ENCODE results near the gene B3GNT2. TPM values are rescaled to one million over a fixed set of nuclear protein-coding genes. Genes with fewer than 3 reads are reported as not detected.
A peak's percentile ranks its signal among the peaks of the same experiment; 100 is the strongest.

Gene B3GNT2
- total RNA-seq, 1 experiment from 2014 or later = 12.3 TPM

- no peak overlapping the region for H3K4me3 Mint-ChIP-seq (ENCODE audit: unreplicated experiment)
- no peaks in the 10 kb centered on the region for H3K9me3 Mint-ChIP-seq (ENCODE audit: unreplicated experiment)
- H3K36me3 Mint-ChIP-seq (ENCODE audit: insufficient read depth, unreplicated experiment) = peaks cover 6% of the 10 kb centered on the region
- H3K4me1 Mint-ChIP-seq (ENCODE audit: insufficient read depth, unreplicated experiment) = peaks cover 7% of the 10 kb centered on the region
- H3K27me3 Mint-ChIP-seq (ENCODE audit: insufficient read depth, unreplicated experiment) = no peaks in the 10 kb centered on the region
- H3K27ac Mint-ChIP-seq (ENCODE audit: low read depth, unreplicated experiment) = no peak overlapping the region
- no peak for DNase-seq (ENCODE audit: unreplicated experiment)
- no TSS peak for BruUV-seq (replicated peaks)
- ChIA-PET POLR2A (no interaction called here), CTCF (no interaction called here)
- TF ChIP-seq CTCF (IDR thresholded peaks at IDR 0.05; ENCODE audit: unreplicated experiment) = no peak
- intact Hi-C loops (cut with micrococcal nuclease) = no loop called here
These were observed 12.8 kb downstream of the B3GNT2 start for GRCh38 chr2:62208758-62209114.

- no peaks in the 10 kb centered on the region for H3K9me3 Mint-ChIP-seq (ENCODE audit: unreplicated experiment)
These were observed 13.6 kb downstream of the B3GNT2 start for GRCh38 chr2:62209427-62209991.

GRCh38 chr2:62215306-62216064 is 19.6 kb downstream of the B3GNT2 start:
- Mint-ChIP-seq H3K27me3 (ENCODE audit: insufficient read depth, unreplicated experiment) (no peaks in the 10 kb centered on the region), H3K27ac (ENCODE audit: low read depth, unreplicated experiment) (peak overlapping the region; percentile 61), H3K4me1 (ENCODE audit: insufficient read depth, unreplicated experiment) (peaks cover 32% of the 10 kb centered on the region), H3K4me3 (ENCODE audit: unreplicated experiment) (no peak overlapping the region), H3K9me3 (ENCODE audit: unreplicated experiment) (no peaks in the 10 kb centered on the region), H3K36me3 (ENCODE audit: insufficient read depth, unreplicated experiment) (peaks cover 6% of the 10 kb centered on the region)
- no peak for DNase-seq (ENCODE audit: unreplicated experiment)
- no TSS peak for BruUV-seq (replicated peaks)
- ChIA-PET POLR2A (interaction anchor here (0.6 to 1.5 kb wide), 5 partner anchors 15 to 1305 kb away, joined by 3 to 6 read pairs (median 3); no protein-coding TSS in a partner anchor), CTCF (interaction anchor here (0.6 to 1.5 kb wide), 4 partner anchors 17 to 228 kb away, joined by 3 to 8 read pairs (median 4); no protein-coding TSS in a partner anchor)
- TF ChIP-seq CTCF (IDR thresholded peaks at IDR 0.05; ENCODE audit: unreplicated experiment) = no peak
- intact Hi-C loops (cut with micrococcal nuclease) = no loop called here

More at GRCh38 chr2:62209427-62209991, 13.6 kb downstream of the B3GNT2 start:
- no peak for TF ChIP-seq CTCF (IDR thresholded peaks at IDR 0.05; ENCODE audit: unreplicated experiment)
- Mint-ChIP-seq H3K4me3 (ENCODE audit: unreplicated experiment) (no peak overlapping the region), H3K27me3 (ENCODE audit: insufficient read depth, unreplicated experiment) (no peaks in the 10 kb centered on the region), H3K27ac (ENCODE audit: low read depth, unreplicated experiment) (no peak overlapping the region), H3K4me1 (ENCODE audit: insufficient read depth, unreplicated experiment) (peaks cover 7% of the 10 kb centered on the region), H3K36me3 (ENCODE audit: insufficient read depth, unreplicated experiment) (peaks cover 6% of the 10 kb centered on the region)
- no TSS peak for BruUV-seq (replicated peaks)
- POLR2A ChIA-PET = interaction anchor here (0.9 kb wide), 1 partner anchor 10 kb away, joined by 3 read pairs; no protein-coding TSS in a partner anchor
- CTCF ChIA-PET = no interaction called here
- intact Hi-C loops (cut with micrococcal nuclease) = no loop called here
- no peak for DNase-seq (ENCODE audit: unreplicated experiment)

- CTCF ChIA-PET = interaction anchor here (0.6 to 1.5 kb wide), 5 partner anchors 18 to 631 kb away, joined by 3 to 8 read pairs (median 3); no protein-coding TSS in a partner anchor
- peaks cover 36% of the 10 kb centered on the region for H3K4me1 Mint-ChIP-seq (ENCODE audit: insufficient read depth, unreplicated experiment)
- H3K4me3 Mint-ChIP-seq (ENCODE audit: unreplicated experiment) = no peak overlapping the region
- no peak for TF ChIP-seq CTCF (IDR thresholded peaks at IDR 0.05; ENCODE audit: unreplicated experiment)
- DNase-seq (ENCODE audit: unreplicated experiment) = no peak
- no TSS peak for BruUV-seq (replicated peaks)
- H3K36me3 Mint-ChIP-seq (ENCODE audit: insufficient read depth, unreplicated experiment) = peaks cover 6% of the 10 kb centered on the region
- H3K27me3 Mint-ChIP-seq (ENCODE audit: insufficient read depth, unreplicated experiment) = no peaks in the 10 kb centered on the region
- intact Hi-C loops (cut with micrococcal nuclease) = no loop called here
- H3K9me3 Mint-ChIP-seq (ENCODE audit: unreplicated experiment) = peaks cover 3% of the 10 kb centered on the region
- peak overlapping the region; percentile 61 for H3K27ac Mint-ChIP-seq (ENCODE audit: low read depth, unreplicated experiment)
- POLR2A ChIA-PET = interaction anchor here (0.6 to 1.5 kb wide), 6 partner anchors 16 to 1305 kb away, joined by 3 to 6 read pairs (median 4); no protein-coding TSS in a partner anchor
These were observed 20.2 kb downstream of the B3GNT2 start for GRCh38 chr2:62216113-62216512.

Data from MCF 10A (cell line).